A549 (cell line): Measurements from ENCODE around the gene BAZ1B.
"Not testable (repeated sequence)": the region's sequence is repeated elsewhere in the genome, so short reads cannot be mapped to it uniquely, and the experiment has no call there.

Experiments used
- CEBPB ChIP-seq, 2 experiments: fragments of >200 bp in 1 of 2; sonication (Bioruptor Twin) in 1 of 2; formaldehyde crosslinking in 1 of 2; IDR thresholded peaks; 2 replicates each; pipeline ENCODE4 v1.6.1; 2012 to 2016
- TF ChIP-seq, protein P1 (sequence below): fragments of >200 bp; sonication (Bioruptor Twin); formaldehyde crosslinking; IDR thresholded peaks from 3 replicates; pipeline ENCODE4 v1.5.1; 2016
- TF ChIP-seq, protein P2 (sequence below): IDR thresholded peaks from 2 replicates; pipeline ENCODE4 v1.6.1; 2012

DNA sequence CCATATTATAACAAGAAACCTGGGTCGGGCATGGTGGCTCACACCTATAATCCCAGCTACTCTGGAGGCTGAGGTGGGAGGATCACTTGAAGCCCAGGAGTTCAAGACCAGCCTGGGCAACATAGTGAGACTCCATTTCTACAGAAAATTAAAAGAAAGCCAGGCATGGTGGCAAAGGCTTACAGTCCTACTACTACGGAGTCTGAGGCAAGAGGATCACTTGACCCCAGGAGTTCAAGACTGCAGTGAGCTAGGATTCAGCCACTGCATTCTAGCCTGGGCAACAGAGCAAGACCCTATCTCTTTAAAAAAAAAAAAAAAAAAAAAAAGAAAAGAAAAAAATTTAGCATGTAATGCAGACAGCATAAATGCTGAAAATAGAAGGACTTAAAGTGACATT, 16.4 kb upstream of the BAZ1B start:
- TF ChIP-seq, protein P1, sequence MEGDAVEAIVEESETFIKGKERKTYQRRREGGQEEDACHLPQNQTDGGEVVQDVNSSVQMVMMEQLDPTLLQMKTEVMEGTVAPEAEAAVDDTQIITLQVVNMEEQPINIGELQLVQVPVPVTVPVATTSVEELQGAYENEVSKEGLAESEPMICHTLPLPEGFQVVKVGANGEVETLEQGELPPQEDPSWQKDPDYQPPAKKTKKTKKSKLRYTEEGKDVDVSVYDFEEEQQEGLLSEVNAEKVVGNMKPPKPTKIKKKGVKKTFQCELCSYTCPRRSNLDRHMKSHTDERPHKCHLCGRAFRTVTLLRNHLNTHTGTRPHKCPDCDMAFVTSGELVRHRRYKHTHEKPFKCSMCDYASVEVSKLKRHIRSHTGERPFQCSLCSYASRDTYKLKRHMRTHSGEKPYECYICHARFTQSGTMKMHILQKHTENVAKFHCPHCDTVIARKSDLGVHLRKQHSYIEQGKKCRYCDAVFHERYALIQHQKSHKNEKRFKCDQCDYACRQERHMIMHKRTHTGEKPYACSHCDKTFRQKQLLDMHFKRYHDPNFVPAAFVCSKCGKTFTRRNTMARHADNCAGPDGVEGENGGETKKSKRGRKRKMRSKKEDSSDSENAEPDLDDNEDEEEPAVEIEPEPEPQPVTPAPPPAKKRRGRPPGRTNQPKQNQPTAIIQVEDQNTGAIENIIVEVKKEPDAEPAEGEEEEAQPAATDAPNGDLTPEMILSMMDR = not testable (repeated sequence)
- TF ChIP-seq CEBPB (IDR thresholded peaks at IDR 0.05) = not testable (repeated sequence)
- TF ChIP-seq, protein P2, sequence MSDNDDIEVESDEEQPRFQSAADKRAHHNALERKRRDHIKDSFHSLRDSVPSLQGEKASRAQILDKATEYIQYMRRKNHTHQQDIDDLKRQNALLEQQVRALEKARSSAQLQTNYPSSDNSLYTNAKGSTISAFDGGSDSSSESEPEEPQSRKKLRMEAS = not testable (repeated sequence)
